HFF-Myc (cell line): ENCODE measurements around the gene IQSEC1.

ENCODE experiments used
- DNase-seq: peaks from one replicate; pipeline ENCODE4 v3.0.0-alpha.2; 2011; ENCODE audit warnings: low read depth; ENCODE audit errors: extremely low read depth
- H3K4me3 ChIP-seq: replicated peaks from 2 replicates; pipeline ENCODE4 v1.5.1; 2011; ENCODE audit warnings: low read depth, mild to moderate bottlenecking, control low read depth, low read length
- TF ChIP-seq, protein P1 (sequence below): IDR thresholded peaks from 2 replicates; pipeline ENCODE4 v1.5.1; 2012; ENCODE audit warnings: mild to moderate bottlenecking, low read depth, low read length, control low read depth; ENCODE audit errors: missing control alignments

Gene IQSEC1

DNA sequence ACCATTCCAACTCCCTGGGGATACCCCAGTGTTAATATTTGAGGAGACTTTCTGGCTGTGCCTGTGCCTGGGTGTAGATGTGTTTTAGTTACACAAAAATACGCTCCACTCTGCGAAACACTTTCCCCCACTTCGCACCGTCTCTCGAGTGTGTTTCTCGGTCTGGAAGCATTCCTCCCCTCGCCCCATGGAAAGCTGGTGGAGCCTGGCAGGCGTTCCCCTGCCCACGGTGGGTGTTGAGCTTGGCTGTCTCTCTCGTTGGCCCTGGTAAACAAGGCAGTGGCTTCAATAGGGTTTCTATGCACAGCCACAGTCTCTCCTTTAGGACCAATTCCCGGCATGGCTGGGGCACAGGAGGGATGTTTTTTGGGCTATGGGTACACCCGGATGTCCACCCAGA is 19.3 kb downstream of the IQSEC1 start:
- no peak for DNase-seq
- TF ChIP-seq, protein P1, sequence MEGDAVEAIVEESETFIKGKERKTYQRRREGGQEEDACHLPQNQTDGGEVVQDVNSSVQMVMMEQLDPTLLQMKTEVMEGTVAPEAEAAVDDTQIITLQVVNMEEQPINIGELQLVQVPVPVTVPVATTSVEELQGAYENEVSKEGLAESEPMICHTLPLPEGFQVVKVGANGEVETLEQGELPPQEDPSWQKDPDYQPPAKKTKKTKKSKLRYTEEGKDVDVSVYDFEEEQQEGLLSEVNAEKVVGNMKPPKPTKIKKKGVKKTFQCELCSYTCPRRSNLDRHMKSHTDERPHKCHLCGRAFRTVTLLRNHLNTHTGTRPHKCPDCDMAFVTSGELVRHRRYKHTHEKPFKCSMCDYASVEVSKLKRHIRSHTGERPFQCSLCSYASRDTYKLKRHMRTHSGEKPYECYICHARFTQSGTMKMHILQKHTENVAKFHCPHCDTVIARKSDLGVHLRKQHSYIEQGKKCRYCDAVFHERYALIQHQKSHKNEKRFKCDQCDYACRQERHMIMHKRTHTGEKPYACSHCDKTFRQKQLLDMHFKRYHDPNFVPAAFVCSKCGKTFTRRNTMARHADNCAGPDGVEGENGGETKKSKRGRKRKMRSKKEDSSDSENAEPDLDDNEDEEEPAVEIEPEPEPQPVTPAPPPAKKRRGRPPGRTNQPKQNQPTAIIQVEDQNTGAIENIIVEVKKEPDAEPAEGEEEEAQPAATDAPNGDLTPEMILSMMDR: no peak
- H3K4me3 ChIP-seq: no peak overlapping the region

DNA sequence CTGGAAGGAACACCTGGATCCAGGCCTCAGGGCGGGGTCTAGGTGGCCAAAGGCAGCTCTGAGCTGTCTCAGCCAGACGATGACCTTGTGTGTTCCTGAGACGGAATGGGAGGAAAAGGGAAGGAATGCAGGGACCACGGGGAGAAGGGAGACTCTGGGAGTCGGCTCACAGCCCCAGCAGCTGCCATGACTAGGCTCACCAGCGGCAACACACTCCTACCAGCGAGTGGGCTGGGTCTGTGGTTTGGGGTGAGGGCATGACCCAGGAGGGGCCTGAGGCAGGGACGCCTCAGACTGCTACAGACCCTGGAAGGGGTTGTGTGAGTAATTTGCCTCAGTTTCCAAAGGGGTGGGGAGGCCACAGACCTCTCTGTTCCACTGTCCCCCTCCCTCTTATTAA is 19.8 kb downstream of the IQSEC1 start:
- TF ChIP-seq, protein P1: no peak
- H3K4me3 ChIP-seq: no peak overlapping the region
- DNase-seq: no peak

DNA sequence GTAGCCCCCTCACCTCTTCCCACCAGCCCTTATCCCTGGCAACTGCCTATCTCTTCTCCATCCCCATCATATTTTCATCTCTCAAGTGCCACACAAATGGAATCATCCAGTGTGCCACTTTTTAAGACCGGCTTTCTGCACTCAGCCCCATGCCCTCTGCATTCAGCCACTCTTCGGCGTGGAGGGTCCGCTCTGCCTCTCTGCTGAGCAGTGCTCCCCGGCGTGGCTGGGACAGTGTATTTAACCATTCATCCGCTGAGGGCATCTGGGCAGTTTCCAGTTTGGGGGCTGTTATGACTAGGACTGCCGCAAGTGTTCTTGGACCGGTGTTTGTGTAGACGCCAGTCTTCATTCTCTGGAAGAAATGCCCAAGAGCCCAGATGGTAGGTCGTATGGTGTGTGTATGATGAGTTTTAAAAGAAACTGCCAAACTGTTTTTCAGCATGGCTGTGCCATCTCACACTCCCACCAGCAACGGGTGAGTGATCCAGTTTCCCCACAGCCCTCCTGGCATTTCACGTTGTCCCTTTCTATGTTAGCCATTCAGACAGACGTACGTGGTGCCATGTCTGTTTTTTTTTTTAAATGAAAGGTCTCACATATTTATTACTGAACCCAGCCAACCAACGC is 20.9 kb downstream of the IQSEC1 start:
- no peak for DNase-seq
- TF ChIP-seq, protein P1: no peak
- H3K4me3 ChIP-seq: no peak overlapping the region

DNA sequence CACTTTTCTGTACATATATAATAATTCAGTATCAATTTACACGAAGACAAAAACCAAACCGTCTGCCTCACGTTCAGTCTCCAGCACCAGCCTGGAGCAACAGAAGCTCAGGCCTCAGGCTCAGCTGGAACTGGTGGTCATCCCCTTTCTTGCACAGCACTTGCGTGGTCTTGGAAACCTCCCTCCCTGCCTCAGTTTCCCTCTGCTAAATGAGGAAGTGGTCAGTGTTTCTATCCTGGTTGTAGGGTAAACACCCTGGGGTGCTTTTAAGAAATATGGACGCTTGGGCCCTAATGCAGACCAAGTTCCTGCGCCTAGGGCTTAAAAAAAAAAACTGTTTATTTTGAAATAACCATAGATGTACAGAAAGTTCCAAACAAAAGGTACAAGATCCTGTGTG is 21.6 kb downstream of the IQSEC1 start:
- TF ChIP-seq, protein P1: no peak
- no peak overlapping the region for H3K4me3 ChIP-seq
- no peak for DNase-seq

DNA sequence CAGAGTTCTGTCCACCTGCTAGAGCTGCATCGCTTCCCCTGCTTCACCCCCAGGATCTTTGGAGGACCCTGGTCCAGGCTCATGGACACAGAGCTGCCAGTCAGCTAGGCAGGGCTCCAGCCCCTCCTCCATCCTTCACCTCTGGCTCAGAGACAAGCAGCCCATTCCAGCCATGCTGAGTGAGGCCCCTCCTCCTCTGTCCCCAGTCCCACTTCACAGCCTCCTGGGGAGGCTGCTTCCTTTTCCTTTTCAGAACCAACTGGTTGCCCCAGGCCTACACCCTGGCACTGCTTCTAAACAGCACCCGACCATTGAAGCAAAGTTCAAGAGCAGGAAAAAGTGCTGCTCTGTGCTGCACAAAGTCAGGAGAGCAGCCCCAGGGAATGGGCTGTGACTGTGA is 22.2 kb downstream of the IQSEC1 start:
- TF ChIP-seq, protein P1: no peak
- DNase-seq: no peak
- no peak overlapping the region for H3K4me3 ChIP-seq

DNA sequence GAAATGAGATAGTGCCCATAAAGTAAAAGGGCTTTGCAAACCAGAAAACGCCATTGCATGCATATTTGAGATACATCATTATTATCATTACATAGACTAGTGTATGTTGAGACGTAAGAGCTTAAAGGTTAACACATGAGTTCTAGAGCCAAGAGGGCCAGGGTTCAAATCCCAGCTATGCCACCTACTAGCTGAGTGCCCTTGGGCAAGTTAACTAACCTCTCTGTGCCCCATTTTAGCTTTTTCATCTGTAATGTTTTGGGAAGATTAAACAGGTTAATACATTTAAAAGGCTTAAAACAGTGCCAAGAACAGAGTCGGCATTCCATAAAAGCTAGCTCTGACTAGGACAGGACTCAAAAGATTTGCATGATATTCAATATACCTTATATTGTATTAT is 22.8 kb downstream of the IQSEC1 start:
- TF ChIP-seq, protein P1: no peak
- DNase-seq: no peak
- no peak overlapping the region for H3K4me3 ChIP-seq

DNA sequence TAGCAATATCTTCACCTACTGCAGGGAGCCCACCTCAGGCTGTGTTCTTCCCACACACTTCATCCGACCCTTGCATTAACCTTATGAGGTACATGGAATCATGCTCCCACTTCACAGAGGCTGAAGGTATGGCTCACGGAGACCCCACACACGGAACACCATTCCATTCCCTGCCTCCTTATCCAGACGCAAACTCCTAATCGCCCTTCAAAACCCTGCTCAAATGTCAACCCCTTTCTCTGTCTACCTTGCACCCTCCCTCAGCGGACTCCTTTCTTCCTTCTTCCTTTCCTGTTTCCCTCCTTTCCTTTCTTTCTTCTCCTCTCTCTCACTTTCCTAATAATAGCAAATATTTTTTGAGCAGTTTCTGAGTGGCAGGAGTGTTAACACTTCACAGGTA is 23.8 kb downstream of the IQSEC1 start:
- H3K4me3 ChIP-seq: no peak overlapping the region
- TF ChIP-seq, protein P1: no peak
- no peak for DNase-seq
